HG03060 (cell line): ENCODE results near the gene AGRN.

Experiments
- ATAC-seq: cut with Tn5 transposase; IDR thresholded peaks from one replicate; pipeline ENCODE4 v1.9.1; 2021; ENCODE audit warnings: low read depth, moderate number of reproducible peaks; ENCODE audit not compliant: unreplicated experiment

Gene AGRN

GRCh38 chr1:1033731-1034438, 14.0 kb downstream of the AGRN start:
- ATAC-seq, result no peak

GRCh38 chr1:1034439-1034781, 14.5 kb downstream of the AGRN start:
- ATAC-seq, result no peak

- no peak for ATAC-seq
Measured at GRCh38 chr1:1035291-1035943, 15.5 kb downstream of the AGRN start.

GRCh38 chr1:1037366-1038327, 17.7 kb downstream of the AGRN start:
- no peak for ATAC-seq

GRCh38 chr1:1038694-1039093, 18.8 kb downstream of the AGRN start:
- ATAC-seq, result no peak

GRCh38 chr1:1039145-1039910, 19.4 kb downstream of the AGRN start:
- ATAC-seq, result no peak

- no peak for ATAC-seq
Measured at GRCh38 chr1:1040004-1040991, 20.4 kb downstream of the AGRN start.

- no peak for ATAC-seq
Measured at GRCh38 chr1:1041092-1041523, 21.2 kb downstream of the AGRN start.

- no peak for ATAC-seq
Measured at GRCh38 chr1:1041873-1042272, 22.0 kb downstream of the AGRN start.

- ATAC-seq, result no peak
Measured at GRCh38 chr1:1042835-1043234, 22.9 kb downstream of the AGRN start.

- ATAC-seq, result no peak
Measured at GRCh38 chr1:1043411-1043810, 23.5 kb downstream of the AGRN start.

- no peak for ATAC-seq
Measured at GRCh38 chr1:1043921-1044320, 24.0 kb downstream of the AGRN start.

- ATAC-seq, result no peak
Measured at GRCh38 chr1:1044455-1045078, 24.6 kb downstream of the AGRN start.

- no peak for ATAC-seq
Measured at GRCh38 chr1:1045129-1045528, 25.2 kb downstream of the AGRN start.

GRCh38 chr1:1046243-1046642, 26.3 kb downstream of the AGRN start:
- ATAC-seq, result no peak

- ATAC-seq, result no peak
Measured at GRCh38 chr1:1046767-1047166, 26.8 kb downstream of the AGRN start.

- ATAC-seq, result no peak
Measured at GRCh38 chr1:1047407-1047806, 27.5 kb downstream of the AGRN start.

GRCh38 chr1:1047963-1048362, 28.0 kb downstream of the AGRN start:
- ATAC-seq, result no peak

GRCh38 chr1:1048765-1049164, 28.8 kb downstream of the AGRN start:
- no peak for ATAC-seq
